ENCODE data around the gene AMBRA1.

DNA sequence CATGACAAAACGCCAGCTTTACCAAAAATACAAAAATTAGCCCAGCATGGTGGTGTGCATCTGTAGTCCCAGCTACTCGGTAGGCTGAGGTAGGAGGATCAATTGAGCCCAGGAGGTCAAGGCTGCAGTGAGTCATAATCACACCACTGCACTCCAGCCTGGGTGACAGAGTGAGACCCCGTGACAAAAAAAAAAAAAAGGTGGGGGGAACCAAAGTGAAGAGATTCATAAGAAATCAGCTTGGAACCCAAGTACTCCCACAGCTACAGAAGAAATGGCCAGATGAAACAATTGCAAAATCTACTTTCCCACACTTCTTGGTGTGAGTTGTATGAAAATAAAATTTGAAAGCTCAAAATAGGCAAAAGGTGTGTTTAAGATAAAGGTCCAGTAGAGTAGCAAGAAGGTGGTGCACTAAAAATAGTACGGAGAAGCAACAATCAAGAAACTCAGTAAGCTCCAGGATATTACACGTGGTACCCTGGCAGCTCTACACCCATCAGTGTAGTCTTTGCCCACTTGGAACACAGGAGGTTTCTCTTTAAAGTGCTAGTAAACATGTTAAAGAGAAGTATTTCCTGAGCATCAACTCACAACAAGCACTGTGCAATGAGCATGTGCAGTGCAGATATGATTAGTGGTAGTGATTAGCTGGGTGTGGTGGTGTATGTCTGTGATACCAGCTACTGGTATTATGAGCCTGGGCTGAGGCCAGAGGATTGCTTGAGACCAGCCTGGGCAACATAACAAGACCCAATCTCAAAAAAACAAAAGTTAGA lies 17.9 kb upstream of the AMBRA1 start:
- TF ChIP-seq TARDBP (IDR thresholded peaks at IDR 0.05) (no peak), ARNT (IDR thresholded peaks at IDR 0.05) (no peak), FOXK2 (IDR thresholded peaks at IDR 0.05) (no peak), CTBP1 (IDR thresholded peaks at IDR 0.05; ENCODE audit: borderline replicate concordance) (no peak), BHLHE40 (IDR thresholded peaks at IDR 0.05; ENCODE audit: borderline replicate concordance) (no peak), L3MBTL2 (conservative IDR thresholded peaks at IDR 0.05) (no peak), ELF4 (IDR thresholded peaks at IDR 0.05) (no peak), SUZ12 (IDR thresholded peaks at IDR 0.05) (no peak), FOXA1 (IDR thresholded peaks at IDR 0.05) (no peak), NFRKB (IDR thresholded peaks at IDR 0.05) (no peak)

Data from HEK293T (cell line).